Endodermal cell (in vitro differentiated cells): Measurements from ENCODE around the gene STAT1. TPM values are rescaled to one million over a fixed set of nuclear protein-coding genes. Genes with fewer than 3 reads are reported as not detected.

ENCODE experiments used
- DNase-seq: peaks from one replicate; pipeline ENCODE4 v3.0.0-alpha.2; 2017
- H3K27ac ChIP-seq: 2 replicates; pipeline ENCODE4 v1.5.1; 2013; ENCODE audit warnings: mild to moderate bottlenecking, low read depth, low read length, moderate library complexity
- H3K27me3 ChIP-seq: 2 replicates; pipeline ENCODE4 v1.6.1; 2013; ENCODE audit warnings: mild to moderate bottlenecking, low read length, moderate library complexity; ENCODE audit not compliant: insufficient read depth, control insufficient read depth, poor library complexity, severe bottlenecking
- H3K36me3 ChIP-seq: 2 replicates; pipeline ENCODE4 v1.7.0; 2013; ENCODE audit warnings: mild to moderate bottlenecking, low read length, moderate library complexity; ENCODE audit not compliant: control insufficient read depth, insufficient read depth
- H3K4me1 ChIP-seq: one replicate; pipeline ENCODE4 v1.7.0; 2013; ENCODE audit warnings: low read length; ENCODE audit not compliant: control insufficient read depth, insufficient read depth
- H3K4me3 ChIP-seq: 2 replicates; pipeline ENCODE4 v1.5.1; 2013; ENCODE audit warnings: mild to moderate bottlenecking, low read length, moderate library complexity
- H3K9ac ChIP-seq: 2 replicates; pipeline ENCODE4 v1.6.1; 2013; ENCODE audit warnings: mild to moderate bottlenecking, low read length, moderate library complexity; ENCODE audit not compliant: poor library complexity, severe bottlenecking; ENCODE audit errors: extremely low read depth
- H3K9me3 ChIP-seq: 2 replicates; pipeline ENCODE4 v1.6.1; 2013; ENCODE audit warnings: mild to moderate bottlenecking, low read length, moderate library complexity; ENCODE audit not compliant: control insufficient read depth
- H3K27ac Mint-ChIP-seq: 2 replicates; pipeline ENCODE4 v1.8.0; 2020; ENCODE audit warnings: mixed read lengths
- H3K27me3 Mint-ChIP-seq: 2 replicates; pipeline ENCODE4 v1.8.0; 2021; ENCODE audit warnings: mild to moderate bottlenecking, mixed read lengths; ENCODE audit not compliant: insufficient read depth
- H3K36me3 Mint-ChIP-seq: 2 replicates; pipeline ENCODE4 v1.8.0; 2020; ENCODE audit warnings: low read depth, mixed read lengths
- H3K4me1 Mint-ChIP-seq: 2 replicates; pipeline ENCODE4 v1.8.0; 2020; ENCODE audit warnings: mixed read lengths
- H3K4me3 Mint-ChIP-seq: 2 replicates; pipeline ENCODE4 v1.8.0; 2020; ENCODE audit warnings: mild to moderate bottlenecking, moderate library complexity, mixed read lengths
- H3K9me3 Mint-ChIP-seq: 2 replicates; pipeline ENCODE4 v1.8.0; 2020; ENCODE audit warnings: mild to moderate bottlenecking, mixed read lengths
- WGBS, 2 experiments: methylation state at CpG; one replicate each; pipeline versions ENCODE4 v1.1.5 to v1.1.7; 2013; ENCODE audit warnings: missing lambda C conversion rate in 2 of 2, mixed read lengths in 1 of 2; ENCODE audit not compliant: insufficient coverage in 1 of 2, insufficient read length in 1 of 2; 5-methylcytosine and 5-hydroxymethylcytosine counted together
- total RNA-seq, 2 donors: library from RNA; stranded (reverse); fragmentation: NEBNext Ultra II Directional in 1 of 2; extraction: Animal tissue kit (Norgen Biotek cat#: 25700) in 1 of 2; gene quantifications; 2 replicates in 1 of 2; 3 replicates in 1 of 2; pipeline ENCODE4 v1.2.1, GENCODE V29; 2021
- TF ChIP-seq, protein P1 (sequence below): fragments of 200-600 bp; sonication (generic); conservative IDR thresholded peaks from 2 replicates; pipeline ENCODE4 v1.5.0; 2021; ENCODE audit warnings: antibody characterized with exemption, mild to moderate bottlenecking

STAT1 gene
- total RNA-seq, 2 donors from 2014 or later = 48.3 to 74.4 TPM

DNA sequence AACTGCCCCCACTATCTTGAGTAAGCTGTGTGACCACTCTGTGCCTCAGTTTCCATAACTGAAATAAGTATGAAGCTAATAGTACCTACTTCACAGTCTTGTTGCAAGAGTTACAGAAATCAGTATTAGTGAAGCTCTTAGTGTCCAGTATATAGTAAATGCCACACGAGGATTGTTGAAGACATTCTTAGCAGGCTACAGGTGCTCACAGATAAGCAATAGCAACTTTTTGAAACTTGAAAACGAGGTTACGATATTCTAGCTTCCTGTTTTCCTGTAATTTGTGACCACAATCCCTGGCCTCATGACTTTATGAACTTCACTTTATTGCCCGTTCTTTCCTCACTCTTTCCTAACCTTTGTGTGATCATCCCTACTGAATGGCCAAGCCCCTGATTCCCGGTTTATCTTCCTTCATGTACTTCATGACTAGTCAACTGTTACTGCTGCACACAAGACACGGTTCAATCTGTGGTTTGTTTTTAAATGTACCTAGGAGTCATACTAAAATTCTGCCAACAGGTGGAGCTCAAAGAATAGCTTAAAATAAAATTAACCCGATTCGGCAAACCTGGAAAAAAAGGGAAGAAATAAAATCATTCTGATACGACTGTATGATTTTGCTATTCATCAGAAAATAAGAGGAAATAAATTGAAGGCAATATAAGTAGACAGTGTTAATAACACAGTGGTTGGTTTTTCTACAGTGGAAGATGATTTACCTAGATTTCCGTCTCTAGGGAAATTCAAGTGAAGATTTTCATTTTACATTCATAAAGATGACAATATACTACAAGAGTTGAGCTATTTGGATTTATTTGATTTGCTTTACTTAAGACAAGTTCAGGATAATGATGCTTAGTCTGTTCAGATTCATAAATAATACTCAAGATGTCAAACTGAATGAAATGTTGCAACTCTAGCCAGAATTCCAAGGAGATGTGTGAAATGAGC lies 38.1 kb upstream of the STAT1 start:
- Mint-ChIP-seq H3K4me3 (no peak overlapping the region), H3K36me3 (no peaks in the 10 kb centered on the region), H3K9me3 (no peaks in the 10 kb centered on the region), H3K4me1 (no peaks in the 10 kb centered on the region), H3K27ac (no peak overlapping the region), H3K27me3 (peaks cover 6% of the 10 kb centered on the region)
- no peak overlapping the region for H3K4me3 ChIP-seq
- H3K27ac ChIP-seq = no peak overlapping the region
- 41 to 51% methylated on average over 9 to 10 of the region's 10 CpGs for WGBS, 2 experiments
- H3K4me1 ChIP-seq = peaks cover 15% of the 10 kb centered on the region
- TF ChIP-seq, protein P1, sequence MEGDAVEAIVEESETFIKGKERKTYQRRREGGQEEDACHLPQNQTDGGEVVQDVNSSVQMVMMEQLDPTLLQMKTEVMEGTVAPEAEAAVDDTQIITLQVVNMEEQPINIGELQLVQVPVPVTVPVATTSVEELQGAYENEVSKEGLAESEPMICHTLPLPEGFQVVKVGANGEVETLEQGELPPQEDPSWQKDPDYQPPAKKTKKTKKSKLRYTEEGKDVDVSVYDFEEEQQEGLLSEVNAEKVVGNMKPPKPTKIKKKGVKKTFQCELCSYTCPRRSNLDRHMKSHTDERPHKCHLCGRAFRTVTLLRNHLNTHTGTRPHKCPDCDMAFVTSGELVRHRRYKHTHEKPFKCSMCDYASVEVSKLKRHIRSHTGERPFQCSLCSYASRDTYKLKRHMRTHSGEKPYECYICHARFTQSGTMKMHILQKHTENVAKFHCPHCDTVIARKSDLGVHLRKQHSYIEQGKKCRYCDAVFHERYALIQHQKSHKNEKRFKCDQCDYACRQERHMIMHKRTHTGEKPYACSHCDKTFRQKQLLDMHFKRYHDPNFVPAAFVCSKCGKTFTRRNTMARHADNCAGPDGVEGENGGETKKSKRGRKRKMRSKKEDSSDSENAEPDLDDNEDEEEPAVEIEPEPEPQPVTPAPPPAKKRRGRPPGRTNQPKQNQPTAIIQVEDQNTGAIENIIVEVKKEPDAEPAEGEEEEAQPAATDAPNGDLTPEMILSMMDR = peak; percentile 82
- H3K36me3 ChIP-seq = no peaks in the 10 kb centered on the region
- DNase-seq = no peak
- no peaks in the 10 kb centered on the region for H3K9me3 ChIP-seq
- no peaks in the 10 kb centered on the region for H3K27me3 ChIP-seq
- H3K9ac ChIP-seq = no peak overlapping the region

DNA sequence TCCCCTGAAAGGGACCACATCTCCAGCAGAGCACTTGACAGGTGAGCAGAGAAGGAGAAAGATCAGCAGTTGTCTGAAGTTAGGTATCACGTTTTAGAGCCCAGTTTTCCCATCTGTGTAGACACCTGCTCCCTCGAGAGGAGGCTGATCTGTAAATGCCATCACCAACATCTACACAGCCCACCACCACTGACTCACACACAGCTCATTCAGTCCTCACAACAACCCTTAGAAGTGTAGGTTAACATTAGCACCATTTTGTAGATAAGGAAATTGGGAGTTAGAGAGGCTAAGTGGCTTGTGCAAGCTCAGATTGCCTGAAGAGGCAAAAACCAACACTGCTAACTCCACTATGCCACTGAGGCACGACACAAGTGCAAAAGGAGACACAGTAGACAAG lies 37.2 kb upstream of the STAT1 start:
- peaks cover 6% of the 10 kb centered on the region for H3K27me3 Mint-ChIP-seq
- TF ChIP-seq, protein P1 = no peak
- H3K27me3 ChIP-seq = no peaks in the 10 kb centered on the region
- no peak overlapping the region for H3K4me3 ChIP-seq
- H3K36me3 Mint-ChIP-seq = no peaks in the 10 kb centered on the region
- H3K9ac ChIP-seq = no peak overlapping the region
- 68% methylated on average over 3 of the region's 3 CpGs; no CpG with 5 or more reads in 1 of the 2 experiments for WGBS, 2 experiments
- H3K9me3 Mint-ChIP-seq = no peaks in the 10 kb centered on the region
- no peaks in the 10 kb centered on the region for H3K9me3 ChIP-seq
- no peak overlapping the region for H3K27ac Mint-ChIP-seq
- peaks cover 15% of the 10 kb centered on the region for H3K4me1 ChIP-seq
- DNase-seq = peak; percentile 52
- no peaks in the 10 kb centered on the region for H3K4me1 Mint-ChIP-seq
- no peak overlapping the region for H3K27ac ChIP-seq
- no peaks in the 10 kb centered on the region for H3K36me3 ChIP-seq
- H3K4me3 Mint-ChIP-seq = no peak overlapping the region

DNA sequence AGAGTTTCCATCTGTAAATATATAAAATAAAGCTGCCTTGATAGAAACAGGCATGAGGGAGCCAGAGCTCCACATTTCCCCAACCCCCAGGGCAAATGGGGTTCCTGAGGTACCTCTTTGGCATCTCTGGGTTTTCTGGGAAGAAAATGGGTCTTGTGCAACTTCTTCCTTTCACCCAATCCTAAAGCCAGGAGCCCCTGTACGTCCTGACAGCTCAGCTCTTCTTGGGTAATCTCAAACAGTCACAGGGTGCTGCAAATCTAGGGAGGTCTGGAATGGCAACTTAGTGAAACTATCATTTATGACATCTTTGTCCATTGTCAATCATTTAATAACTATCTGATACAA lies 36.6 kb upstream of the STAT1 start:
- Histone ChIP-seq H3K27me3 (no peaks in the 10 kb centered on the region), H3K4me3 (no peak overlapping the region), H3K9me3 (no peaks in the 10 kb centered on the region), H3K27ac (no peak overlapping the region), H3K36me3 (no peaks in the 10 kb centered on the region), H3K4me1 (peaks cover 15% of the 10 kb centered on the region), H3K9ac (peak overlapping the region; percentile 36)
- Mint-ChIP-seq H3K4me3 (no peak overlapping the region), H3K27me3 (peaks cover 6% of the 10 kb centered on the region), H3K36me3 (no peaks in the 10 kb centered on the region), H3K4me1 (no peaks in the 10 kb centered on the region), H3K27ac (peak overlapping the region; percentile 82), H3K9me3 (no peaks in the 10 kb centered on the region)
- WGBS, 2 experiments = 41% methylated on average over 1 of the region's 1 CpG; no CpG with 5 or more reads in 1 of the 2 experiments
- DNase-seq = no peak
- TF ChIP-seq, protein P1 = no peak
